HG02571 (cell line): ENCODE results near the gene ZFAND6.
"Not testable (repeated sequence)": the region's sequence is repeated elsewhere in the genome, so short reads cannot be mapped to it uniquely, and the experiment has no call there.

Experiments
- ATAC-seq: cut with Tn5 transposase; IDR thresholded peaks from one replicate; pipeline ENCODE4 v1.9.1; 2021; ENCODE audit warnings: mild to moderate bottlenecking, moderate library complexity; ENCODE audit not compliant: unreplicated experiment

ZFAND6 gene

GRCh38 chr15:80058851-80059785, at the start of gene ZFAND6:
TSS of gene ZFAND6 (plus strand) at chr15:80059676. CDS start at chr15:80120345, 60,669 bp downstream.
- peak; percentile 78 for ATAC-seq

- ATAC-seq: no peak
These were observed 49.3 kb upstream of the ZFAND6 start for GRCh38 chr15:80010131-80010673.

- peak; percentile 54 for ATAC-seq
These were observed 48.4 kb upstream of the ZFAND6 start for GRCh38 chr15:80011041-80011523.

- no peak for ATAC-seq
These were observed 47.9 kb upstream of the ZFAND6 start for GRCh38 chr15:80011596-80011995.

DNA sequence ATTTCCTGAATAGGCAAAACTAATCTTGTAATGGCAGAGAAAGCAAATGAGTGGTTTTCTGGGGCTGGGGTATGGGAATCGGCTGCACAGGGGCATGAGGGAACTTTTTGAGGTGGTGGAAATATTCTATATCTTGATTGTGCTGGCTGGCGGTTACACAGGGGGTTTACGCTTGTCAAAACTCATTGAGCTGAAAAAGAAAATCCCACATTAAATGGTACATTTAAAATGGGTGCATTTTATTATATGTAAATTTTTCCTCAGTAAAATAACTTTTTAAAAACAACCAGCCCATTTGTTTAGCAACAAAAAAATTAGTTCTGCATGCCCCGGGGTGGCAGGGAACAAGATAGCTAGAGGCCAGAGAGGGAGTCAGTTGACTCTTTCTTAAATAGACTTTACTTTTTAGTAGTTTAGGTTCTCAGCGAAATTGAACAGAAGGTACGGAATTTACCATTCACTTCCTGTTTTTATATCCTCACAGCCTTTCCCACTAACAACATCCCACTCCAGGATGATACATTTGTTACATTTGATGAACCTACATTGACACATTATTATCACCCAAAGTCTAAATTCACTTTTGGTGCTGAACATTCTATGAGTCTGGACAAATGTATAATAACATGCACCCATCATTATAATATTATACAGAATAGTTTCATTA, 47.3 kb upstream of the ZFAND6 start:
- no peak for ATAC-seq

GRCh38 chr15:80014186-80014585, 45.3 kb upstream of the ZFAND6 start:
- ATAC-seq: not testable (repeated sequence)

DNA sequence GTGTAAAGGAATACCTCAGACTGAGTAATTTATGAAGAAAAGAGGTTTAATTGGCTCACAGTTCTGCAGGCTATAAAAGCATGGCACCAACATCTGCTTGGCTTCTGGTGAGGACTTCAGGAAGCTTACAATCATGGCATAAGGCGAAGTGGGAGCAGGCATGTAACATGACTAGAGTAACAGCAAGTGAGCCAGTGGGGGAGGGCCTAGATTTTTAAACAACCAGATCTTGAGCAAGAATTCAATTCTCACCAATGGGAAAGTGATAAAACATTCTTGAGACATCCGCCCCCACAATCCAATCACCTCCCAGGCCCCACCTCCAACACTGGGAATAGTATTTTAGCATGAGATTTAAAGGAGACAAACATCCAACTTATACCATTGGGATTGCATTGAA, 44.3 kb upstream of the ZFAND6 start:
- no peak for ATAC-seq

GRCh38 chr15:80016506-80016905, 43.0 kb upstream of the ZFAND6 start:
- ATAC-seq: not testable (repeated sequence)

DNA sequence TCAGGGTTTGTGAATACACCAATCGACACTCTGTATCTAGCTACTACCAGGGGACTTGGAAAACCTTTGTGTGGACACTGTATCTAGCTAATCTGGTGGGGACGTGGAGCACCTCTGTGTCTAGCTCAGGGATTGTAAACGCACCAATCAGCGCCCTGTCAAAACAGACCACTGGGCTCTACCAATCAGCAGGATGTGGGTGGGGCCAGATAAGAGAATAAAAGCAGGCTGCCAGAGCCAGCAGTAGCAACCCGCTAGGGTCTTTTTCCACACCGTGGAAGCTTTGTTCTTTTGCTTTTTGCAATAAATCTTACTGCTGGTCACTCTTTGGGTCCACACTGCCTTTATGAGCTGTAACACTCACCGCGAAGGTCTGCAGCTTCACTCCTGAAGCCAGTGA, 42.3 kb upstream of the ZFAND6 start:
- not testable (repeated sequence) for ATAC-seq

- no peak for ATAC-seq
These were observed 40.2 kb upstream of the ZFAND6 start for GRCh38 chr15:80019168-80019745.

DNA sequence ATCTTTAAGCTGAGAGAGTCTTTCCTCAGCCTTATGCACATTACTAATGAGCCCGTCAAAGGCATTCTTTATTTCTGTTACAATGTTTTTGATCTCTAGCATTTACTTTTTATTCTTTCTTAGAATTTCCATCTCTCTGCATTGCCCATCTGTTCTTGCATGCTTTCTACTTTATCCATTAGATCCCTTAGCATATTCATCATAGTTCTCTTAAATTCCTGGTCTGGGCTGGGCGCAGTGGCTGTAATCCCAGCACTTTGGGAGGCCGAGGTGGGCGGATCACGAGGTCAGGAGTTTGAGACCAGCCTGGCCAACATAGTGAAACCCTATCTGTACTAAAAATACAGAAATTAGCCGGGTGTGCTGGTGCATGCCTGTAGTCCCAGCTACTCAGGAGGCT, 39.3 kb upstream of the ZFAND6 start:
- not testable (repeated sequence) for ATAC-seq

GRCh38 chr15:80020731-80021130, 38.7 kb upstream of the ZFAND6 start:
- ATAC-seq: no peak

- no peak for ATAC-seq
These were observed 33.2 kb upstream of the ZFAND6 start for GRCh38 chr15:80026310-80026709.

GRCh38 chr15:80026754-80027153, 32.7 kb upstream of the ZFAND6 start:
- no peak for ATAC-seq

GRCh38 chr15:80028937-80029336, 30.5 kb upstream of the ZFAND6 start:
- no peak for ATAC-seq

DNA sequence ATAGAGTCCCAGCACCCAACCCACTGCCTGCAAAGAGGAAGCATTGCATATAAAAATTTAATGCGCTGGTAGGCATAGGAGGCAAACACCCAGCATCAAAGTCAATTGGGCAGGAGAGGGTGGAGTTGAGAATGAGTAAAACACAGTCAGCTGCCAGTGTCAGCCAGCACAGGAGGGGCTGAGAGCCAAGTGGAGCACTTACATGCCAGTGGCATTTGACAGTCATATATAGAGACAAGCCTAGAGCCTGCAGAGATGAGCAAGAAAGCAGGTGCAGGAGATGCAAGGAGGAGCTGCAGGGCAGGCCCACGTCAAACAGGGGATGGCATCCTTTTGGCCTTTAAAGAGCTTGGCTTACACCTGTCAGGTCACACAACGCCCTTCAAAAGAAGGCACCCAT, 27.6 kb upstream of the ZFAND6 start:
- no peak for ATAC-seq

GRCh38 chr15:80034629-80035028, 24.8 kb upstream of the ZFAND6 start:
- no peak for ATAC-seq

GRCh38 chr15:80036071-80036470, 23.4 kb upstream of the ZFAND6 start:
- ATAC-seq: no peak

DNA sequence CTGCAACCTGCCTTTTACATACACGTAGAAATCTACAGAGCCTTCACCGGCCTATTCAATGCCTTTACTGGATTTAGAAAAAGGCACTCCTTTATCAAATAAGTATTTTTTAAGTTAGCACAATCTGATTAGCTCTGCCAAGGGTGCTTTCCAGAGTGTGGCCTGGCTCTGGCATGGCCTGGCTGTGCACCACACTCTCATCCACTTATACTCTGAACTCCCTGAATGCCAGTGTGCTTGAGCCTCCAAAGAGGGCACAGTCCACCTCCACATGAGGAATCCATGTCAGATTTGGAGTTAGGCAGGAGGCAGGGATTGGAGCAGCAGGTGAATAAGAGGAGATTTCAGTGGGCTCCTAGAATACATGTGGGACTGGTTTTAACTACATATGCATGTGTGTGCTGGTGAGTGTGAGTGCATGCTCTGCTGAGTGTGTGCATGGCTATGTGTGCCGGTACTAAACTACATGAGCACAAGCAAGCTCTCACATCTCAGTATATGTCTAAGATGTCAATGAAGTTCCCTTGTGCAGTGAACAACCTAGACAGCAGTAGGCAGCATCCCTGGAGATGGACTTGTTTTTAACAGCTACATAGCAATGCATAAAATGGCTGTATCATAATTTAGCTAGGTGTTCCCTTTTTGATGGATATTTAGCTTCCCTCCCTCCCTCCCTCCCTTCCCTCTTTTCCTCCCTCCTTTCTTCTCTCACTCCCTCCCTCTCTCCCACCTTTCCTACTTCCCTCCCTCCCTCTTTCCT, 17.8 kb upstream of the ZFAND6 start:
- ATAC-seq: no peak

DNA sequence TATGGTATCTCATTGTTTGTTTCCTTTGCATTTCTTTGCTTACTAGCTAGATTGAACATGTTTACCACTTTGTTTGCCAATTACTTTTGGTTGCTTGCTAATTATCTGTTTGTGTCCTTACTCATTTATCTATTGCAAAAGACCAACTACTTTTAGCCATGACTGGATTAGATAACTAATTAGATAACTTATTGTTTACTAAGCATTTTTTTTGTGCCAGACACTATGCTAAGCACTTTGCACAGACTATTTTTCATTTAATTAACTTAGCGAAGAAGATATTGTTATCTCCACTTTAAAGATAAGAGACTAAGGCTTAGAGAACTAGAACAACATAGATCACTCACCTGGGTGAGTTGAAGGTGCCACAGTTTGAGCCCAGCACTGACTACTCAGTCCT, 16.9 kb upstream of the ZFAND6 start:
- no peak for ATAC-seq
